ENCODE results near the gene GFAP.

The GFAP gene

DNA sequence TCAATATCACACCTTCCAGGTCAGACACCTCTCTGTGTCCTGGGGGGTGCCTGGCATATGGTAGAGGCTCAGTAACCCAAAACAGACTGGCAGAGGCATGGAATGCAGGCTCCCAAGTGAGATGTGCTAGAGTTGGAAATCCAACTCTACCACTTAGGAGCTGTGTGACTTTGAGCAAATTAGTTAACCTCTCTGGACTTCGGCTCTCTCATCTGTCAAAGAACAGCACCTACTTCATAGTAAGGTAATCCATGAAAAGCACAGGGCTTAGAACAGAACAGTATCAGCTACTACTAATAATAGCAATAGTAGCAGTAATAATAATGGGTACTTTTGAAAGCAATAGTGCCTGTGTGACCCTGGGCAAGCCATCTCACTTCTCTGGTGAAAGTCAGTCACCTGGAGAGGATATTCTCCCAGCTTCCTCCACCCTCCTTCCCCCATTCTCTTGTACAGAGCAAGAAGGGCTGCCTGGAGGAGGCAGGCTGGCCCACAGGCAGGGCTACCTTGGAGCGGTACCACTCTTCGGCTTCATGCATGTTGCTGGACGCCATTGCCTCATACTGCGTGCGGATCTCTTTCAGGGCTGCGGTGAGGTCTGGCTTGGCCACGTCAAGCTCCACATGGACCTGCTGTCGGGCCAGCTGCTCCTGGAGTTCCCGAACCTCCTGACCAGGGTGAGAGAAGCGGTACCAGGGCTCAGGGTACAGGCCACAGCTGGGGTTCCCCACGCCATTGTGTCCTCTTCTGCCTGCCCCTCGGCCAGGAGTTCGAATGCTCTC lies 2.3 kb downstream of the GFAP start:
- DNase-seq, result no peak

DNA sequence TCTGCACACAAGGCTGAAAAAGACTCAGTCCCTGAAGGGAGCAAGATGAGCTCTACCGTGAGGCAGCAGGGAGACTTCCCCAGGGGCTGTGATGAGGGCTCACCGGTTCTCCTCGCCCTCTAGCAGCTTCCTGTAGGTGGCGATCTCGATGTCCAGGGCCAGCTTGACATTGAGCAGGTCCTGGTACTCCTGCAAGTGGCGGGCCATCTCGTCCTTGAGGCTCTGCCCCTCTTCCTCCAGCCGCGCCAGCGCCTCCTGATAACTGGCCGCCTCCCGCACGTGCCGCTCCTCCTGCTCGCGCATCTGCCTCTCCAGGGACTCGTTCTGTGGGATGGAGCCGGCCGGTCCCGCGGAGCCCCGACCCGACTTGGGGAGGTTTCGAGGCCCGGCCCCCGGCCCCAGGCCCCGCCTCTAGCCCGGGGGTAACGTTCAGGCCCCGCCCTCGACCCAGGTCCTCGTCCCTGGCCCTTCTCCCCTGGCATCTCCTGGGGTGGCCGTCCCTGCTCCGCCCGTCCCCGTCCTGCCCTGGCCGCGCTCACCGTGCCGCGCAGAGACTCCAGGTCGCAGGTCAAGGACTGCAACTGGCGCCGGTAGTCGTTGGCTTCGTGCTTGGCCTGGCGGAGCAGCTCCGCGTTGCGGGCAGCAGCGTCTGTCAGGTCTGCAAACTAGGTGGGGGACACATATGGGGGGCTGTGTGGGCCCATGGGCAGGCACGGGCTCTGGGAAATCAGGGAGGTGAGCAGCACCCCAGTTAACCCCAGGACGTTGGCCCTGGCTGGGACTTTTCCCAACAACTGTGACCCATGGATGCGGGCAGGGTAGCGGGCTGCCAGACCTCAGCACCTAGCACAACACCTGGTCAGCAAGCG lies 3.9 kb downstream of the GFAP start:
- peak; percentile 41 to 46 for DNase-seq

GRCh38 chr17:44910231-44911106 lies 4.8 kb downstream of the GFAP start:
- DNase-seq, result no peak

GRCh38 chr17:44909681-44910144 lies 5.6 kb downstream of the GFAP start:
- no peak for DNase-seq

DNA sequence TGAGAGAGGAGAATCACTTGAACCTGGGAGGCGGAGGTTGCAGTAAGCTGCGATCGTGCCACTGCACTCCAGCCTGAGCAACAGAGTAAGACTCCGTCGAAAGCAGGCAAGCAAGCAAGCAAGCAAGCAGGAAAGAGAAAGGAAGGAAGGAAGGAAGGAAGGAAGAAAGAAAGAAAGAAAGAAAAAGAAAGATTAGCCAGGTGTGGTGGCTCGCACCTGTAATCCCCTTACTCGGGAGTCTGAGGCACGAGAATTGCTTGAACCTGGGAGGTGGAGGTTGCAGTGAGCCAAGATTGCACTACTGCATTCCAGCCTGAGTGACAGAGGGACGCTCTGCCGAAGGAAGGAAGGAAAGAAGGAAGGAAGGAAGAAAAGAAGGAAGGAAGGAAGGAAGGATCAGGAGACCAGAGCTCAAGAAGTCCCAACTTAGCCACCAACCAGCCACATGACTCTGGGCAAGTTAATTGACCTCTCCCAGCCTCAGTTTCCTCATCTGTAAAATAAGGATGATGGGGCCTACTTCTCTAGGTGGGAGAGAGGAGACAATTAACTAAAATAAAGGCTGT lies 6.5 kb downstream of the GFAP start:
- no peak for DNase-seq

DNA sequence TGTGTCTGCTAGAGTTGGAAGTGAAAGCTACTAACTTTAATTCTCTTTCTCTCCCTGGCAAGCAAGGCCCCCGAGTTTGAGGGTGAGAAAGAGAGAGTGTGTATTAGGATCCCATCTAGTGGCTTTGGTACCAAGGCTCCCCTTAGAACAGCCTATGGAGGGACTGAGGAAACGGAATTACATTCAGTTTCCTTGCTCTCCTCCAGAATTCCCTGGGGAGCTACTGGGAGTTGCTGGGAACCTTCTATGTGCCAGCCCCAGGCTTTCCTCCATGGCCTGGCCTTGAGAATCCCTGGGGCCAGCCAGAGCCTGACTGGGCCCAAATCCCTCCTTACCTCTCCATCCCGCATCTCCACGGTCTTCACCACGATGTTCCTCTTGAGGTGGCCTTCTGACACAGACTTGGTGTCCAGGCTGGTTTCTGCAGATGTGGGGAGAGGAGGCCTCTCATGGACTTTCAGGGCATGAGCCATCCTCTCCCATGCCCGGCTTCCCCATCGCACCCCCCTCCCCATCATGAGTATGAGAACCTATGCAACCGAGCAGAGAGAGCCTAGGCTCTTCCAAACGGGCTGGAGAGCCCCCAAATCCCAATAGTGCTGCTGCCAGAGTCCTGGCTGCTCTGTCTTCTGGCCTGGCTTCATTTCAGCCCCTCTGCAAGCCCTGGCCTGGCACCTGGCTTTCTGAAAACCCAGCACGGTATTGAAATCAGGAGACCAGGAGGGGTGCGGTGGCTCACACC lies 7.4 kb downstream of the GFAP start:
- DNase-seq, result no peak

- no peak for DNase-seq
Observed at GRCh38 chr17:44906763-44907728, 8.3 kb downstream of the GFAP start.

- no peak for DNase-seq
Observed at GRCh38 chr17:44906010-44906646, 9.2 kb downstream of the GFAP start.

- DNase-seq, result no peak
Observed at GRCh38 chr17:44905006-44906000, 10.0 kb downstream of the GFAP start.

DNA sequence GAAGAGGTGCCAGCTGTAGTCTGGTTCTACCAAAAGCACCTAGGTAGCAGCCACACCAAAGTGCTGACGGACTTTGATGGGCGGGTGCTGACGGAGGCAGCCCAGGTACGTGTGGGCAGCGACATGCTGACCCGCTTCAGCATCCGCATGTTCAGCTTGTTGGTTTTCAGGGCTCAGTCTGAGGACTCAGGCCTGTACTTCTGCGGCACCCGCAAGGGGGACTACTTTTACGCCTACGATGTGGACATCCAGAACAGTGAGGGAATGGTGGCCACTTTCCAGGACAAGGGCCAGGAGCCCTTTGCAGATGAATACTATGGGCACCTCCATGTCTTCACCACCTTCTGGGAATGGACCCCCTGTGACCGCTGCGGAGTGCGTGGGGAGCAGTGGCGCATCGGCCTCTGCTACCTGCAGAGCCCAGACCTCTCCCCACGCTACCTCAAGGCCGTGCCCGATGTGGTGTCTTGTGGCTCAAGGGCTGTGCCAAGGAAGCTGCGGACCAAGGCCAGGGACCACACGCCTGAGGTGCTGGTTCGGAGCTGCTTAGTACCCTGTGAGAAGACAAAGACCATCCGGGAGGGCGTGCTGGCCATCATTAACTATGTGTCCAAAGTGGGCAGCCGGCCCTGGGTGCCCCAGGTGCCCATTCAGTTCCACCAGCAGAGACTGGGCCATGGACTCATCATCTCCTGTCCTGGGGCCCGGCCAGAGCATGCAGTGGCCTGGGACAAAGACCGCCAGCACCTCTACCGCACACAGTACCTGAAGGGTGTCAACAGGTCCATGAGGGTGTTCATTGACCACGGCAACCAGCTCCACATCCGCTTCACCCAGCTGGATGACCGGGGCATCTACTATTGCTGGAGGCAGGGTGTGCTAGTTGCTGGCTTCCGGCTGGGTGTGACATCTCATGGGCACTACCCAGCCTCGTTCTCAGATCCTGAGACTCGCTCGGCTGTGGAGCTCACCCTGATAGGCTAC lies 11.0 kb downstream of the GFAP start:
- DNase-seq, result no peak

DNA sequence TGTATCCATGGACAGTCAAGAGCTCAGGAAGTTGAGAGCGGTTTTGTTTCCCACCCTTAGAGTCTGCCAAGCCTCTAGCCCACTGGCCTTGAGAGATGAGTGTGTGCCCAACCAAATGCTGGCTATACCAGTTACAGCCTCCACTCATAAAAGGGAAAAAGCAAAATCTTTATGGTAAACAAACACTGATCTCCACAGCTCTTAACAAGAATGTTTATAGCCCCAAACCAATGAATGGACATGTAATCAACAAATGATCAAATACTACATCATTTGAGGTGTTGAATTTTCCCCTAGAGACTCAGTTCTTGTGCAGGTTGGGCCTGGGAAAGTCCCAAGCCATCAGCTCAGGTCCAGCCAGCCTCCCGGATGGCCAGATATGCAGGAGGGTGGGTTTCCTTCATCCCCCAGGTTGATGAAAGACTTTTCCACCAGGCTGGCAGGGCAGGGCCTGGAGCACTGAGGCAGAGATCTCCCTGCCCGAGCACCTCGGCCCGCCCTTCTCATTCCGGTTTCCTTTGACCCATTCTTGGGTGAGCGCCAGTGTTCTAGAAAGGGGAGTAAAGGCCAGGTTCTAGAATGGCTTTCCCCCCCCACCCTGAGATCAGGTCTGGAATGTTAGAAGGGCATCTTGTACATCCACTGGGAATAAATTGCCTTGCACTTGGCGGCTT lies 12.2 kb downstream of the GFAP start:
- DNase-seq, result no peak

DNA sequence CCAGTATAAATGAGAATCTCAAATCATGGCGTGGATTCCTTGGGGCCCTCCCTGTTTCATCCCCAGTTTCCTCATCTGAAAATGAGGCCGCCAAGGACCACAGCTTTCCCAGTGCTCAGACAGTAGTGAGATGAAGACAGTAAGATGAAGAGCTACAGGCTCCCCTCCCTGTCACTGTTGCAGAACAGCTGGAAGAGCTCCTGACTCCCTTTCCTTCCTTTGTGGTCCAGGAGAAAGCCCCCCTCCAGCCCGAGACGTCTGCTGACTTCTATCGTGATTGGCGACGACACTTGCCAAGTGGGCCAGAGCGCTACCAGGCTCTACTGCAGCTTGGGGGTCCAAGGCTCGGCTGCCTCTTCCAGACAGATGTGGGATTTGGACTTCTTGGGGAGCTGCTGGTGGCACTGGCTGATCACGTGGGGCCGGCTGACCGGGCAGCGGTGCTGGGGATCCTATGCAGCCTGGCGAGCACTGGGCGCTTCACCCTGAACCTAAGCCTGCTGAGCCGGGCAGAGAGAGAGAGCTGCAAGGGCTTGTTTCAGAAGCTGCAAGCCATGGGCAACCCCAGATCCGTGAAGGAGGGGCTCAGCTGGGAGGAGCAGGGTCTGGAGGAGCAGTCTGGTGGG lies 13.1 kb downstream of the GFAP start:
- DNase-seq, result no peak

GRCh38 chr17:44901411-44901921 lies 13.8 kb downstream of the GFAP start:
- no peak for DNase-seq

DNA sequence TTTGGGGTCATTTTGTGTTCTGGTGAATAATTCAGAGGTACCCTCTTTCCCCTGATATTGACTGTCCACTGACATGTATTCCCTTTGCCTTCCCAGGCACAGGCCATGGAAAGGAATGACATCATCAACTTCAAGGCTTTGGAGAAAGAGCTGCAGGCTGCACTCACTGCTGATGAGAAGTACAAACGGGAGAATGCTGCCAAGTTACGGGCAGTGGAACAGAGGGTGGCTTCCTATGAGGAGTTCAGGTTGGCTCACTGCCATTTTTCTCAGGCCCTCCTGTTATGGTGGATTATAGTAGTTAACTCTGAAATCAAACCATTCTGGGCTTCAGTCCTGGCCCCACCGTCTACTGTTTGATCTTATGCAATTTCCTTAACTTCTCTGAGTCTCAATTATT lies 14.4 kb downstream of the GFAP start:
- DNase-seq, result no peak

GRCh38 chr17:44899074-44899782 lies 16.1 kb downstream of the GFAP start, which contains the start of gene EFTUD2:
Gene EFTUD2 (minus strand): TSS chr17:44899445. CDS start chr17:44894521, 4,924 bp downstream.
- peak; percentile 93 to 94 for DNase-seq

DNA sequence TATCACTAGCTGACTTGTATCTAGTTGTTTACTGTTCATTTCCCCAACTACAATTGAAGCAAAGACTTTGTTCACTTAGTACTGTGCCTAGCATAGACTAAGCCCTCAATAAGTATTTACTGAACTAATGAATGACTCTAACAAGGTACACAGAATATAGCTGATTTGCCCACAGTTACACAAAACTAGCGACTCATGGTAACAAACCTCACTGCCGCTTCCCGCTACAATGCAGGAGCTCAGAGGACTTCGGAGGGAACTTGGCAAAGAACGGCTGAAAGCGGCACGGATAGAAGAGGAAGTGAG lies 16.6 kb downstream of the GFAP start:
- no peak for DNase-seq
